H9 (cell line): Measurements from ENCODE around the gene SLC17A2. TPM values are rescaled to one million over a fixed set of nuclear protein-coding genes. Genes with fewer than 3 reads are reported as not detected.

Source experiments
- DNase-seq: peaks from one replicate; pipeline ENCODE4 v3.0.0-alpha.2; 2017
- H2AFZ ChIP-seq: one replicate; pipeline ENCODE4 v1.6.1; 2013; ENCODE audit warnings: mild to moderate bottlenecking, low read length, control low read depth, moderate library complexity
- H2AK5ac ChIP-seq: 2 replicates; pipeline ENCODE4 v1.6.1; 2013; ENCODE audit warnings: low read length, control low read depth, mixed read lengths; ENCODE audit not compliant: insufficient read length
- H2BK120ac ChIP-seq: one replicate; pipeline ENCODE4 v1.6.1; 2013; ENCODE audit warnings: low read depth, mild to moderate bottlenecking, low read length, control low read depth, inconsistent platforms; ENCODE audit not compliant: poor library complexity, severe bottlenecking
- H2BK12ac ChIP-seq: 2 replicates; pipeline ENCODE4 v1.6.1; 2013; ENCODE audit warnings: low read length, control low read depth, mixed read lengths, low read depth; ENCODE audit not compliant: insufficient read length
- H2BK15ac ChIP-seq: 2 replicates; pipeline ENCODE4 v1.6.1; 2013; ENCODE audit warnings: low read depth, low read length, control low read depth
- H2BK20ac ChIP-seq: one replicate; pipeline ENCODE4 v1.6.1; 2013; ENCODE audit warnings: low read depth, mild to moderate bottlenecking, low read length, control low read depth, inconsistent platforms; ENCODE audit not compliant: poor library complexity, severe bottlenecking
- H2BK5ac ChIP-seq: 2 replicates; pipeline ENCODE4 v1.6.1; 2013; ENCODE audit warnings: low read length, control low read depth, mixed read lengths; ENCODE audit not compliant: insufficient read length
- H3K14ac ChIP-seq: 2 replicates; pipeline ENCODE4 v1.6.1; 2013; ENCODE audit warnings: low read length, control low read depth; ENCODE audit not compliant: insufficient read depth
- H3K18ac ChIP-seq: 2 replicates; pipeline ENCODE4 v1.6.1; 2013; ENCODE audit warnings: low read depth, mild to moderate bottlenecking, mixed read lengths, low read length, control low read depth; ENCODE audit not compliant: insufficient read length
- H3K23ac ChIP-seq: 2 replicates; pipeline ENCODE4 v1.6.1; 2013; ENCODE audit warnings: low read length, control low read depth, mixed read lengths, low read depth; ENCODE audit not compliant: insufficient read length
- H3K23me2 ChIP-seq: 2 replicates; pipeline ENCODE4 v1.6.1; 2013; ENCODE audit warnings: low read depth, mild to moderate bottlenecking, mixed read lengths, low read length, control low read depth; ENCODE audit not compliant: insufficient read length, poor library complexity, severe bottlenecking
- H3K27ac ChIP-seq: 2 replicates; pipeline ENCODE4 v1.5.1; 2013; ENCODE audit warnings: low read length, control low read depth, mixed read lengths, low read depth; ENCODE audit not compliant: insufficient read length
- H3K27me3 ChIP-seq: 2 replicates; pipeline ENCODE4 v1.6.1; 2013; ENCODE audit warnings: low read length, control low read depth, inconsistent platforms; ENCODE audit not compliant: insufficient read depth
- H3K4ac ChIP-seq: 2 replicates; pipeline ENCODE4 v1.6.1; 2013; ENCODE audit warnings: low read depth, mild to moderate bottlenecking, control low read depth, inconsistent platforms, low read length, moderate library complexity
- H3K4me1 ChIP-seq: 2 replicates; pipeline ENCODE4 v1.6.1; 2013; ENCODE audit warnings: low read length, control low read depth, inconsistent platforms; ENCODE audit not compliant: insufficient read depth
- H3K4me2 ChIP-seq: 2 replicates; pipeline ENCODE4 v1.6.1; 2013; ENCODE audit warnings: low read length, control low read depth, mixed read lengths; ENCODE audit not compliant: insufficient read length, insufficient read depth
- H3K56ac ChIP-seq: 2 replicates; pipeline ENCODE4 v1.6.1; 2013; ENCODE audit warnings: low read depth, mild to moderate bottlenecking, mixed read lengths, low read length, control low read depth; ENCODE audit not compliant: insufficient read length
- H3K79me1 ChIP-seq: 2 replicates; pipeline ENCODE4 v1.6.1; 2013; ENCODE audit warnings: low read depth, mild to moderate bottlenecking, moderate library complexity, low read length, control low read depth, inconsistent platforms; ENCODE audit not compliant: insufficient read depth, poor library complexity, severe bottlenecking
- H3K79me2 ChIP-seq: 2 replicates; pipeline ENCODE4 v1.6.1; 2013; ENCODE audit warnings: low read length, control low read depth, inconsistent platforms; ENCODE audit not compliant: insufficient read depth
- H3K9ac ChIP-seq: 2 replicates; pipeline ENCODE4 v1.6.1; 2013; ENCODE audit warnings: low read length, control low read depth, mixed read lengths; ENCODE audit not compliant: insufficient read length; ENCODE audit errors: extremely low read depth
- H3K9me3 ChIP-seq: one replicate; pipeline ENCODE4 v1.6.1; 2013; ENCODE audit warnings: low read depth, low read length, inconsistent platforms; ENCODE audit not compliant: control insufficient read depth
- H3T11ph ChIP-seq: one replicate; pipeline ENCODE4 v1.6.1; 2013; ENCODE audit warnings: mild to moderate bottlenecking, low read length, control low read depth, inconsistent platforms
- H4K20me1 ChIP-seq: one replicate; pipeline ENCODE4 v1.6.1; 2013; ENCODE audit not compliant: control insufficient read depth, insufficient read length, insufficient read depth
- H4K5ac ChIP-seq: 2 replicates; pipeline ENCODE4 v1.6.1; 2013; ENCODE audit warnings: low read depth, mild to moderate bottlenecking, mixed read lengths, low read length, control low read depth; ENCODE audit not compliant: insufficient read length
- H4K8ac ChIP-seq: replicated peaks from 2 replicates; pipeline ENCODE4 v1.6.1; 2013; ENCODE audit warnings: low read length, control low read depth, mixed read lengths, low read depth; ENCODE audit not compliant: insufficient read length
- H4K91ac ChIP-seq: 2 replicates; pipeline ENCODE4 v1.6.1; 2013; ENCODE audit warnings: low read depth, mild to moderate bottlenecking, moderate library complexity, mixed read lengths, low read length, control low read depth; ENCODE audit not compliant: insufficient read length
- H3K27ac Mint-ChIP-seq, 3 experiments: 2 replicates in 2 of 3; 3 replicates in 1 of 3; pipeline ENCODE4 v1.8.0; 2020 to 2021; ENCODE audit warnings: mixed read lengths in 3 of 3, mild to moderate bottlenecking in 1 of 3, moderate library complexity in 1 of 3
- H3K27me3 Mint-ChIP-seq: 2 replicates; pipeline ENCODE4 v1.8.0; 2021; ENCODE audit warnings: low read depth, mild to moderate bottlenecking, moderate library complexity, mixed read lengths
- H3K36me3 Mint-ChIP-seq, 3 experiments: 2 replicates in 2 of 3; 3 replicates in 1 of 3; pipeline ENCODE4 v1.8.0; 2020 to 2021; ENCODE audit warnings: low read depth in 3 of 3, mixed read lengths in 3 of 3; ENCODE audit not compliant: insufficient read depth in 1 of 3
- H3K4me1 Mint-ChIP-seq, 2 experiments: 2 replicates each; pipeline ENCODE4 v1.8.0; 2020; ENCODE audit warnings: mixed read lengths in 2 of 2
- H3K4me3 Mint-ChIP-seq, 2 experiments: 2 replicates in 1 of 2; 3 replicates in 1 of 2; pipeline ENCODE4 v1.8.0; 2020 to 2021; ENCODE audit warnings: mild to moderate bottlenecking in 2 of 2, mixed read lengths in 2 of 2, moderate library complexity in 1 of 2
- H3K9me3 Mint-ChIP-seq, 2 experiments: 2 replicates in 1 of 2; 3 replicates in 1 of 2; pipeline ENCODE4 v1.8.0; 2020; ENCODE audit warnings: mild to moderate bottlenecking in 2 of 2, mixed read lengths in 2 of 2, moderate library complexity in 1 of 2
- WGBS: extraction: QIAGEN DNeasy Blood & Tissue Kit; methylation state at CpG from one replicate; pipeline ENCODE4 v1.1.7; 2013; ENCODE audit warnings: missing lambda C conversion rate, low lambda C conversion rate, mixed read lengths; ENCODE audit not compliant: insufficient read length; ENCODE audit errors: extremely low coverage; 5-methylcytosine and 5-hydroxymethylcytosine counted together
- total RNA-seq: library from RNA; stranded (reverse); gene quantifications from 2 replicates; pipeline ENCODE4 v1.2.1, GENCODE V29; 2021
- TF ChIP-seq, protein P1 (sequence below): fragments of 200-600 bp; sonication (generic); conservative IDR thresholded peaks from 3 replicates; pipeline ENCODE4 v1.8.0; 2021; ENCODE audit warnings: antibody characterized with exemption, mild to moderate bottlenecking

The SLC17A2 gene
- total RNA-seq, 1 experiment from 2014 or later, result not detected

DNA sequence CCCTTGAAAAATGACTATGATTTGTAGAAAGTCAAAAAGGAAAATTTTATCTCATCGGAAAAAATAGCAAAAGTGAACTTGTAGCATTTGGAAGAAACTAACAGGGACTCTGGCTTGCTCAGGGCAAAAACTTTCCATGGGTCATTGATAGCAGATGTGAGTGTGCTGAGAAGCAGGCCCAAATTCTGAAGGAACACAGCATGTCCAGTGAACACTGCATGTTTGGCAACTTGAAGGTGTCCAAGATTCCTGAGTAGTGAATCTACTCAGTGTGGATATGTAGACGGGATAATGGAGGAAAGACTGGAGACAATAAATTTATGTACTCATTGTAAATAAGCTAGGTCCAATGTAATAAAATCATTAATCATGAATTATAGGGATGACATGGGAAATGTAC, 8.2 kb downstream of the SLC17A2 start:
- no peak overlapping the region for H3K23ac ChIP-seq
- H3K4me1 ChIP-seq, result peaks cover 3% of the 10 kb centered on the region; the same call in 1 of the 2 replicates
- TF ChIP-seq, protein P1, sequence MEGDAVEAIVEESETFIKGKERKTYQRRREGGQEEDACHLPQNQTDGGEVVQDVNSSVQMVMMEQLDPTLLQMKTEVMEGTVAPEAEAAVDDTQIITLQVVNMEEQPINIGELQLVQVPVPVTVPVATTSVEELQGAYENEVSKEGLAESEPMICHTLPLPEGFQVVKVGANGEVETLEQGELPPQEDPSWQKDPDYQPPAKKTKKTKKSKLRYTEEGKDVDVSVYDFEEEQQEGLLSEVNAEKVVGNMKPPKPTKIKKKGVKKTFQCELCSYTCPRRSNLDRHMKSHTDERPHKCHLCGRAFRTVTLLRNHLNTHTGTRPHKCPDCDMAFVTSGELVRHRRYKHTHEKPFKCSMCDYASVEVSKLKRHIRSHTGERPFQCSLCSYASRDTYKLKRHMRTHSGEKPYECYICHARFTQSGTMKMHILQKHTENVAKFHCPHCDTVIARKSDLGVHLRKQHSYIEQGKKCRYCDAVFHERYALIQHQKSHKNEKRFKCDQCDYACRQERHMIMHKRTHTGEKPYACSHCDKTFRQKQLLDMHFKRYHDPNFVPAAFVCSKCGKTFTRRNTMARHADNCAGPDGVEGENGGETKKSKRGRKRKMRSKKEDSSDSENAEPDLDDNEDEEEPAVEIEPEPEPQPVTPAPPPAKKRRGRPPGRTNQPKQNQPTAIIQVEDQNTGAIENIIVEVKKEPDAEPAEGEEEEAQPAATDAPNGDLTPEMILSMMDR, result no peak
- H2BK12ac ChIP-seq, result no peak overlapping the region
- no peak overlapping the region for H4K5ac ChIP-seq
- no peak overlapping the region for H3T11ph ChIP-seq
- no peaks in the 10 kb centered on the region for H3K23me2 ChIP-seq
- DNase-seq, result no peak
- Mint-ChIP-seq H3K27ac (no peak overlapping the region), H3K27me3 (no peaks in the 10 kb centered on the region), H3K4me3 (no peak overlapping the region), H3K36me3 (no peaks in the 10 kb centered on the region), H3K9me3 (no peaks in the 10 kb centered on the region), H3K4me1 (peaks cover 3 to 7% of the 10 kb centered on the region in 2 experiments; a peak in 2 of 4 replicates)
- no peak overlapping the region for H2BK15ac ChIP-seq
- no peaks in the 10 kb centered on the region for H3K79me2 ChIP-seq
- H2AK5ac ChIP-seq, result no peak overlapping the region
- H3K27ac ChIP-seq, result no peak overlapping the region
- no peaks in the 10 kb centered on the region for H3K79me1 ChIP-seq
- no peak overlapping the region for H4K91ac ChIP-seq
- H2BK5ac ChIP-seq, result no peak overlapping the region
- H2BK120ac ChIP-seq, result no peak overlapping the region
- no peaks in the 10 kb centered on the region for H3K27me3 ChIP-seq
- H3K18ac ChIP-seq, result no peak overlapping the region
- H2BK20ac ChIP-seq, result no peak overlapping the region
- no peak overlapping the region for H3K4ac ChIP-seq
- no CpG with 5 or more reads among the region's 2 CpGs for WGBS
- H3K9ac ChIP-seq, result no peak overlapping the region
- H4K20me1 ChIP-seq, result no peaks in the 10 kb centered on the region
- no peak overlapping the region for H3K4me2 ChIP-seq
- H2AFZ ChIP-seq, result no peak overlapping the region
- H4K8ac ChIP-seq, result no peak overlapping the region
- H3K56ac ChIP-seq, result no peak overlapping the region
- H3K9me3 ChIP-seq, result no peaks in the 10 kb centered on the region
- no peak overlapping the region for H3K14ac ChIP-seq
